PC-9 (cell line): ENCODE measurements around the gene LRRC23. TPM values are rescaled to one million over a fixed set of nuclear protein-coding genes. Genes with fewer than 3 reads are reported as not detected.

Source experiments
- BruUV-seq: library from RNA; stranded (reverse); fragments of 400-500 nt; replicated peaks from 2 replicates; lab custom pipeline; 2021; lab: Mats Ljungman, UMichigan
- CTCF ChIA-PET: fragments of 300-600 bp; sonication (Branson Sonifier 250); formaldehyde crosslinking; loops from one replicate; lab custom pipeline; 2022; ENCODE audit warnings: antibody characterized with exemption; lab: Charles Lee
- POLR2A ChIA-PET: fragments of 300-600 bp; sonication (Branson Sonifier 250); formaldehyde crosslinking; loops from one replicate; lab custom pipeline; 2022; ENCODE audit warnings: antibody characterized with exemption; ENCODE audit not compliant: unreplicated experiment; lab: Charles Lee
- DNase-seq, 2 experiments: peaks; one replicate each; pipeline versions ENCODE4 v3.0.0 to v3.0.0-alpha.2; 2015 to 2022; ENCODE audit warnings: mixed read lengths in 1 of 2
- H2AFZ ChIP-seq: fragments of 200-600 bp; sonication (generic); 2 replicates; pipeline ENCODE4 v1.8.1; 2017; ENCODE audit warnings: antibody characterized with exemption
- H3F3A ChIP-seq: fragments of 200-600 bp; sonication (generic); 2 replicates; pipeline ENCODE4 v1.8.1; 2017; ENCODE audit warnings: antibody characterized with exemption, mild to moderate bottlenecking, low read depth; ENCODE audit not compliant: insufficient read depth
- H3K27ac ChIP-seq: fragments of 200-600 bp; sonication (generic); 2 replicates; pipeline ENCODE4 v1.6.1; 2016; ENCODE audit warnings: mixed run types
- H3K27me3 ChIP-seq: fragments of 200-600 bp; sonication (generic); 2 replicates; pipeline ENCODE4 v1.6.1; 2016; ENCODE audit warnings: low read depth, mixed run types; ENCODE audit not compliant: insufficient read depth
- H3K36me3 ChIP-seq: fragments of 200-600 bp; sonication (generic); 2 replicates; pipeline ENCODE4 v1.6.1; 2016; ENCODE audit warnings: low read depth, mixed run types
- H3K4me1 ChIP-seq: fragments of 200-600 bp; sonication (generic); replicated peaks from 2 replicates; pipeline ENCODE4 v1.6.1; 2016; ENCODE audit warnings: mixed run types; ENCODE audit not compliant: insufficient read depth
- H3K4me2 ChIP-seq: fragments of 200-600 bp; sonication (generic); 2 replicates; pipeline ENCODE4 v1.6.1; 2017; ENCODE audit warnings: mixed run types
- H3K4me3 ChIP-seq: fragments of 200-600 bp; sonication (generic); 2 replicates; pipeline ENCODE4 v1.6.1; 2016; ENCODE audit warnings: mixed run types
- H3K79me2 ChIP-seq: fragments of 200-600 bp; sonication (generic); 2 replicates; pipeline ENCODE4 v1.6.1; 2017; ENCODE audit warnings: low read depth, mixed run types
- H3K9me2 ChIP-seq: fragments of 200-600 bp; sonication (generic); 2 replicates; pipeline ENCODE4 v1.8.1; 2017; ENCODE audit warnings: mild to moderate bottlenecking; ENCODE audit not compliant: insufficient read depth
- H3K9me3 ChIP-seq: fragments of 200-600 bp; sonication (generic); 2 replicates; pipeline ENCODE4 v1.8.1; 2016; ENCODE audit warnings: low read depth; ENCODE audit not compliant: insufficient read depth
- H4K20me1 ChIP-seq: fragments of 200-600 bp; sonication (generic); 2 replicates; pipeline ENCODE4 v1.8.1; 2017; ENCODE audit not compliant: insufficient read depth
- EZH2 ChIP-seq: fragments of 200-600 bp; sonication (generic); IDR thresholded peaks from 2 replicates; pipeline ENCODE4 v1.8.0; 2017; ENCODE audit warnings: antibody characterized with exemption, low read depth
- intact Hi-C: fragments of 100-400 bp; cut with micrococcal nuclease; formaldehyde crosslinking; loops from one replicate; pipeline ENCODE4 v1.10.0; 2022; ENCODE audit not compliant: unreplicated experiment
- total RNA-seq: library from RNA; stranded (reverse); gene quantifications from 2 replicates; pipeline ENCODE4 v1.2.3, GENCODE V29; 2021
- TF ChIP-seq, protein P1 (sequence below): fragments of 200-600 bp; sonication (generic); conservative IDR thresholded peaks from 2 replicates; pipeline ENCODE4 v1.6.1; 2017; ENCODE audit warnings: mixed run types, antibody characterized with exemption, mild to moderate bottlenecking, moderate library complexity

LRRC23 gene
- total RNA-seq, 1 experiment from 2014 or later, result 29.3 TPM

DNA sequence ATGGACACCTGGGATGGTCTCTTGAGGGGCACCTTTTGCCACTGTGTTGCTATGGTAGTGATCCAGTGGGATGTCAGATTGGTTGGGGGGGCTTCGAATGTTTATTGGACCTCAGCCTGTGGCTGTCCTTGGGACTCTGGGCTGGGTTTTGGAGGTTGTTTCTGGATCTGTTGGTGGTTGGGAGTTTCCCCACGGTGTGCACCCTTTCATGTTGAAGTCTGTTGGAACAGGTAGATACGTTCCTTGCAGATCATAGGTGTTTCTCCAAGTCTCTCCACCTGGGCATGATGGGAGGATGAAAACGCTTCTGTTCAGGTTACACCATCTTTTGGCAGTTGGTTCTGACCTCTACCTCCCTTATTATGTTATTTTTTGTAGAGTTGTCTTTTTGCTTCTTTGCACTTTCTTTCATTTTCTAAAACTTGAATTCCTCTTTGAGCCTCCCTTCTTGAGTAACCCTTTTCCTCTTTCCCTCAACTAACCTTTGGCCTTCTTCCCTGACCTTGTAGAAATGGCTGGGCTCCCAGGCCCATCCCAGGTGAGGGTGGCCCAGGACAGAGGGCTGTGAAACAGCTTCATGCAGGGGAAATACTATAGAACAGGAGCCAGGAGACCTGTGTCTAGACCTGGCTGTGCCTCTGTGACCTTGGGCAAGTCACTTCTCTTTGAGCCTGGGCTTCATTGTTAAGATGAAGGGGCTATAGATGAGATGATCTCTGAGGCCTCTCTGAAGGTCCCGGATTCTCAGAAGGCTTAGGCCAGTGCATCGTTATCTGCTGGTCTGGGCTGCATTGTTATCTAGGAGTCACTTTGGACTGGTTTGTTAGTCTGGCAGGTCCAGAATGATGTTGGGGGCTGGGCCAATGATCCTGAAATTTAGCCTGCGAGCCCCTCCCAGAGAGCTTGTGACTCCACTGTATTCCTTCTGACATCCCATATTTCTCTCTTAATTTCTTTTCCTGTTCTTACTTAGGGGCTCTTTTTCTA, 25.1 kb downstream of the LRRC23 start:
- Histone ChIP-seq H3K4me1 (peaks cover 45% of the 10 kb centered on the region), H3K27ac (no peak overlapping the region)
- CTCF ChIA-PET, result interaction anchor here (0.5 kb wide), 1 partner anchor 180 kb away, joined by 3 read pairs; the partner anchor contains the start of gene C1RL

DNA sequence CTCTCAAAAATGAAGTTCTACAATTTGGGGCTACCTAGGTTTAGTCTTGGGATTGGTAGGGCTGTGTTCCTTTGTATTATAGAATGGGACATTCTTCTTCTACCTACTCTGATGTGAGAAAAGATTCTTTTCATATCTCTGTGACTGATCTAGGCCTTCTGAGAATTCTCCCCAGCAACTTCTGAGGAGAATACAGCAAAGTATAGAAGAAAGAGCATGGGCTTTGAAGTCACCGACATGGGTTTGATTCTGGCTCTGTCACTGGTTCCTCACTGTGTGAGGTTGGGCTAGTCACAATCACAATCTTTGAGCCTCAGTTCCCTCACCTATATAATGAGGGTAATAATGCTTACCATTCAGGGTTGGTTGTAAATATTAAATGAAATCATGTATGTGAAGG, 28.1 kb downstream of the LRRC23 start:
- intact Hi-C loops, result no loop called here
- Histone ChIP-seq H3K27me3 (no peaks in the 10 kb centered on the region), H4K20me1 (peaks cover 28% of the 10 kb centered on the region; the same call in 1 of the 2 replicates), H3K36me3 (peaks cover 19% of the 10 kb centered on the region), H3K9me2 (no peaks in the 10 kb centered on the region), H3K79me2 (peaks cover 58% of the 10 kb centered on the region), H3K27ac (no peak overlapping the region), H3F3A (peaks cover 54% of the 10 kb centered on the region), H3K4me1 (peaks cover 19% of the 10 kb centered on the region), H3K4me2 (no peak overlapping the region), H3K9me3 (no peaks in the 10 kb centered on the region), H3K4me3 (no peak overlapping the region), H2AFZ (no peak overlapping the region)
- TF ChIP-seq, protein P1, sequence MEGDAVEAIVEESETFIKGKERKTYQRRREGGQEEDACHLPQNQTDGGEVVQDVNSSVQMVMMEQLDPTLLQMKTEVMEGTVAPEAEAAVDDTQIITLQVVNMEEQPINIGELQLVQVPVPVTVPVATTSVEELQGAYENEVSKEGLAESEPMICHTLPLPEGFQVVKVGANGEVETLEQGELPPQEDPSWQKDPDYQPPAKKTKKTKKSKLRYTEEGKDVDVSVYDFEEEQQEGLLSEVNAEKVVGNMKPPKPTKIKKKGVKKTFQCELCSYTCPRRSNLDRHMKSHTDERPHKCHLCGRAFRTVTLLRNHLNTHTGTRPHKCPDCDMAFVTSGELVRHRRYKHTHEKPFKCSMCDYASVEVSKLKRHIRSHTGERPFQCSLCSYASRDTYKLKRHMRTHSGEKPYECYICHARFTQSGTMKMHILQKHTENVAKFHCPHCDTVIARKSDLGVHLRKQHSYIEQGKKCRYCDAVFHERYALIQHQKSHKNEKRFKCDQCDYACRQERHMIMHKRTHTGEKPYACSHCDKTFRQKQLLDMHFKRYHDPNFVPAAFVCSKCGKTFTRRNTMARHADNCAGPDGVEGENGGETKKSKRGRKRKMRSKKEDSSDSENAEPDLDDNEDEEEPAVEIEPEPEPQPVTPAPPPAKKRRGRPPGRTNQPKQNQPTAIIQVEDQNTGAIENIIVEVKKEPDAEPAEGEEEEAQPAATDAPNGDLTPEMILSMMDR, result no peak
- TF ChIP-seq EZH2, result no peak
- POLR2A ChIA-PET, result interaction anchor here (0.5 kb wide), 1 partner anchor 17 kb away, joined by 3 read pairs; no protein-coding TSS in a partner anchor
- BruUV-seq, result no TSS peak
- CTCF ChIA-PET, result no interaction called here
- DNase-seq, result no peak

More for the DNA sequence above, 25.1 kb downstream of the LRRC23 start:
- BruUV-seq, result TSS peak; percentile 9
- DNase-seq, result no peak
- TF ChIP-seq EZH2, result no peak
- TF ChIP-seq, protein P1, result no peak
- no peaks in the 10 kb centered on the region for H3K9me3 ChIP-seq
- peaks cover 70% of the 10 kb centered on the region for H3K79me2 ChIP-seq
- H4K20me1 ChIP-seq, result peaks cover 28% of the 10 kb centered on the region; the same call in 1 of the 2 replicates
- POLR2A ChIA-PET, result no interaction called here
- H3K36me3 ChIP-seq, result peaks cover 18% of the 10 kb centered on the region
- peak overlapping the region; percentile 95 for H3K4me2 ChIP-seq
- H3K9me2 ChIP-seq, result no peaks in the 10 kb centered on the region
- H3K27me3 ChIP-seq, result no peaks in the 10 kb centered on the region
- no peak overlapping the region for H2AFZ ChIP-seq
- peaks cover 61% of the 10 kb centered on the region for H3F3A ChIP-seq
- H3K4me3 ChIP-seq, result peak overlapping the region; percentile 82
- intact Hi-C loops, result loop anchor here (5.0 kb wide), 1 partner anchor 258 kb away; the partner anchor contains the start of gene PEX5

DNA sequence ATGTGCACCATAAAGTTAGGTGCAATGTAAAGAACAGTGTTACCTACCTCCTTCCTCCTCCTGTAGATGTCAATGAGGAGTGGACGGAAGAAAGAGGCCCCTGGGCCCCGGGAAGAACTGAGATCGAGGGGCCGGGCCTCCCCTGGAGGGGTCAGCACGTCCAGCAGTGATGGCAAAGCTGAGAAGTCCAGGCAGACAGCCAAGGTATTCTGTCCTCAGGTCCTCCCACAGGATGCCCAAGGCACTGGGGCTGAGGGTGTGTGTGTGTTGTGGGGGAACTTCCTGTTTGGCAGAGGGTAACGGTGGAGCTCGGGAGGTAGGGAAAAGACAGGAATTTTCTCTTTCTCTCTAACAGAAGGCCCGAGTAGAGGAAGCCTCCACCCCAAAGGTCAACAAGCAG, 29.5 kb downstream of the LRRC23 start:
- BruUV-seq, result no TSS peak
- no peak overlapping the region; the same call in 1 of the 2 replicates for H3K27ac ChIP-seq
- peaks cover 19% of the 10 kb centered on the region for H3K36me3 ChIP-seq
- H3K4me1 ChIP-seq, result peaks cover 25% of the 10 kb centered on the region
- POLR2A ChIA-PET, result interaction anchor here (0.7 kb wide), 1 partner anchor 9 kb away, joined by 4 read pairs; no protein-coding TSS in a partner anchor
- H3K4me2 ChIP-seq, result no peak overlapping the region
- H3K4me3 ChIP-seq, result no peak overlapping the region
- H4K20me1 ChIP-seq, result peaks cover 28% of the 10 kb centered on the region; the same call in 1 of the 2 replicates
- no peak for DNase-seq
- H3K9me3 ChIP-seq, result no peaks in the 10 kb centered on the region
- peaks cover 49% of the 10 kb centered on the region for H3K79me2 ChIP-seq
- H3K27me3 ChIP-seq, result no peaks in the 10 kb centered on the region
- intact Hi-C loops, result no loop called here
- CTCF ChIA-PET, result no interaction called here
- no peaks in the 10 kb centered on the region for H3K9me2 ChIP-seq
- TF ChIP-seq, protein P1, result no peak
- TF ChIP-seq EZH2, result no peak
- no peak overlapping the region for H2AFZ ChIP-seq
- H3F3A ChIP-seq, result peaks cover 54% of the 10 kb centered on the region
